ENCODE results near the gene MYMK.

DNA sequence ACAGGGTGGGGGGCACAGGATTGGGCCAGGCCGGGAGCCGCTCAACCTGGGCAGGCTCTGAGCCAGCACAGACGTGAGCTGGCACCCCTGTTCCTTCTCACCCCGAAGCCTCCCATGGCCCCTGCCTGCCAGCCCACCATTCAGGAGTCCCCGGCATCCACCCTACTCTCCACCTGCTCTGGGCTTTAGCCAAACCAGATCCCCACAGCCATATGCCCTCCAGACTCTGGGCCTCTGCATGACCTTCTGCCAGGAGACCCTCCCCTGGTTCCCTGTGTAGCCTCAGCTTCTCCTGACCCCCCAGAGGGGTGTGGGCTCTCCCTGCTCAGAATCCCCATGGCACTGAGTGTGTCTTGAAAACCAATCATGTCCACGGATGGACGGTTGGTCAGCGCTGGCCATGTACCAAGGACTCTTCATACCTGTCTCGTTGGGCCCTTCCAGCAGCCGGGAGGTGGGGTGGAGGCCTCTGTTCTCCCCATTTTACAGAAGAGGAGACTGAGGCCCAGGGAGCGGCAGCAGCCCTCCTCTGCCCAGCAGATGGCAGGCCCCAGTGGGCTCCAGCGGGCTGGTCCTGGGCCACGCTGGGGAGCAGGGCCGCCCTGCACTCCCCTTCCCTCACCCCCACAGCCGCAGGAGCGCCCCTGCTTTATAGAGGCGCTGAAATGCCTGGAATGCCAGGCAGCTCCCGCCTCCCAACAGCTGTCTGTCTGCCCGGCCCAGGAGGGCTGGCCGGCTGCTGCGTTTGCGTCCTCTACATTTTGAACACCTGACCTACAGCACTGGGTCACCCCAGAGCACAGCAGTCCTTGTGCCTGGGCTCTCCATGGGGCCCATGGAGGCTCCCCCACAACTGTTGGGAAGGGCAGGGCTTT lies 3.5 kb upstream of the MYMK start:
- TF ChIP-seq, protein P1, sequence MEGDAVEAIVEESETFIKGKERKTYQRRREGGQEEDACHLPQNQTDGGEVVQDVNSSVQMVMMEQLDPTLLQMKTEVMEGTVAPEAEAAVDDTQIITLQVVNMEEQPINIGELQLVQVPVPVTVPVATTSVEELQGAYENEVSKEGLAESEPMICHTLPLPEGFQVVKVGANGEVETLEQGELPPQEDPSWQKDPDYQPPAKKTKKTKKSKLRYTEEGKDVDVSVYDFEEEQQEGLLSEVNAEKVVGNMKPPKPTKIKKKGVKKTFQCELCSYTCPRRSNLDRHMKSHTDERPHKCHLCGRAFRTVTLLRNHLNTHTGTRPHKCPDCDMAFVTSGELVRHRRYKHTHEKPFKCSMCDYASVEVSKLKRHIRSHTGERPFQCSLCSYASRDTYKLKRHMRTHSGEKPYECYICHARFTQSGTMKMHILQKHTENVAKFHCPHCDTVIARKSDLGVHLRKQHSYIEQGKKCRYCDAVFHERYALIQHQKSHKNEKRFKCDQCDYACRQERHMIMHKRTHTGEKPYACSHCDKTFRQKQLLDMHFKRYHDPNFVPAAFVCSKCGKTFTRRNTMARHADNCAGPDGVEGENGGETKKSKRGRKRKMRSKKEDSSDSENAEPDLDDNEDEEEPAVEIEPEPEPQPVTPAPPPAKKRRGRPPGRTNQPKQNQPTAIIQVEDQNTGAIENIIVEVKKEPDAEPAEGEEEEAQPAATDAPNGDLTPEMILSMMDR (IDR thresholded peaks at IDR 0.05): no peak
- TF ChIP-seq POLR2A (IDR thresholded peaks at IDR 0.05): no peak
